ENCODE data around the gene PKP1. TPM values are rescaled to one million over a fixed set of nuclear protein-coding genes. Genes with fewer than 3 reads are reported as not detected.

Gene PKP1
- total RNA-seq, 2 donors from 2014 or later = 0.18 to 0.42 TPM

DNA sequence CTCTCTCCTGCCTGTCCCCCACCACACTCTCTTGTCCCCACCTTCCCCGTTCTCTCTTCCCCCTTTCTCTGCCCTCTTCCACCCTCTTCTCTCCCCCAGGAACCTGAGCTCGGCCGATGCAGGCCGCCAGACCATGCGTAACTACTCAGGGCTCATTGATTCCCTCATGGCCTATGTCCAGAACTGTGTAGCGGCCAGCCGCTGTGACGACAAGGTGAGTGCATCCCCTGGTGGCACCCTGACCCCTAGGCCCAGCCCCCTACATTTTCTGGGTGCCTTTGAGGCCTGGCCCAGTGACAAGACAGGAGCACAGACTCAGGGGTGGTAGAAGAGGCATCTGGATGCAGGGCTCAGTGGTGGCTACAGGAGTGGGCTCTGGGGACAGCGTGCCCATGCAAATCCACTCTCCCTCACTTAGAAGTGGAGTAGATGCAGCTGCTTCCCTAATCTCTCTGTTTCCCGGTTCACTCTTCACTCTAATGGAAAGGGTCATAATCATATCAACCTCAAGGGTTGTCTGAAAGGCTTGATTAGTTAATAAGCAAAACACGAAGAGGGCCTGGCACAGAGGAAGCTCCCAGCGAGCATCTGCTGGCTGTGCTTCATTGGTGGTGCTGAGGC, 37.0 kb downstream of the PKP1 start:
- intact Hi-C loops (cut with DNase I, micrococcal nuclease) = no loop called here
- ATAC-seq = no peak
- no peak for DNase-seq

DNA sequence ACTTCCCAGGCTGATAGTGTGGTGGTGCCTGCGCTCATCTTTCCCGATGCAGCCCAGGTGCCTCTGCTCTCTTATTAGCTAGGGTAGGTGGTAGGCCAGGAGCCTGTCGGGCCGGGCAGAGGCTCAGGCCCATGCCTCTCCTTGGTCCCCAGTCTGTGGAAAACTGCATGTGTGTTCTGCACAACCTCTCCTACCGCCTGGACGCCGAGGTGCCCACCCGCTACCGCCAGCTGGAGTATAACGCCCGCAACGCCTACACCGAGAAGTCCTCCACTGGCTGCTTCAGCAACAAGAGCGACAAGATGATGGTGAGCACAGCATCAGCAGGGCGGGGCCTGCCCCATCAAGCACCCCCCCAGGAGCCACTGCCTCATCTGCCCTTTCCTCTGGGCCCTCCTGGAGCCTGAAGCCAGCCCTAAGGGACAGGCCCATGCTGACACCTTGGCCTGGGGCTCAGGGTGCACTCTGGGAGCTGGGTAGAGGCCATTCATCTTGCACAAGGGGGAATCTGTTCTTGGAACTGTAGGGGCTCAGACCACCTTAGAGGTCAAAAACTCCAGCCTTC, 38.6 kb downstream of the PKP1 start:
- ATAC-seq = no peak
- intact Hi-C loops (cut with DNase I, micrococcal nuclease) = no loop called here
- no peak for DNase-seq

DNA sequence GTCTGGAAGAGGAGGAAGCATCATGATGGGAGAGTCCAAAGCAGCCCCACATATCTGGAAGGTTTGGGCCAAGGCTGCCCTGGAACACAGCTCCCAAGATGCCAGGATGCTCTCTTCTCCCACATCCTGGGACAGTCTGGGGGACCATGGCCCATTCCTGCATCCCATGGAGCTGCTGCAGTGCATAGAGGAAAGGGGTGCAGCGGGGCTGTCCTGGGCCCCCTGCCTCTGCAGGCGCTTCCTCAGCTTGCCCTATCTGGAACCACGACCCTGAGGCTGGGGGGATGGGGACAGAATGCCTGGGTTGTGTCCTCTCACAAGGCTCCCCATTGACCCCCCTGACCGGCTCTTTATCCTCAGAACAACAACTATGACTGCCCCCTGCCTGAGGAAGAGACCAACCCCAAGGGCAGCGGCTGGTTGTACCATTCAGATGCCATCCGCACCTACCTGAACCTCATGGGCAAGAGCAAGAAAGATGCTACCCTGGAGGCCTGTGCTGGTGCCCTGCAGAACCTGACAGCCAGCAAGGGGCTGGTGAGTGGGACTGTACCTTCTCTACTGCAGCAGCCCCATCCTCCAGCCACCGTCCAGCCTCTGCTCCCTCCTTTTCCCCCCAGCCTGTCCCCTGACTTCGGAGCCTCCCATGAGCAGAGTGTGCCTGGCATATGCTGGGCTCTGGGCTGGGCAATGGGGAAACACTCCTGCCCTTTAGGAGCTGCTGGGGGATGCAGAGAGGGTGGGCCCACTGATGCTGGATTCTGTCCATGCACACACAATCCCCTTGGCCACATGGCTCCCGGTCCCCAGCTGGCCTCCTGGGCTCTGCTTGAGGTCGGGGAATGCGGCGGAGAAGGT, 39.6 kb downstream of the PKP1 start:
- no peak for ATAC-seq
- intact Hi-C loops (cut with DNase I, micrococcal nuclease) = no loop called here
- no peak for DNase-seq

DNA sequence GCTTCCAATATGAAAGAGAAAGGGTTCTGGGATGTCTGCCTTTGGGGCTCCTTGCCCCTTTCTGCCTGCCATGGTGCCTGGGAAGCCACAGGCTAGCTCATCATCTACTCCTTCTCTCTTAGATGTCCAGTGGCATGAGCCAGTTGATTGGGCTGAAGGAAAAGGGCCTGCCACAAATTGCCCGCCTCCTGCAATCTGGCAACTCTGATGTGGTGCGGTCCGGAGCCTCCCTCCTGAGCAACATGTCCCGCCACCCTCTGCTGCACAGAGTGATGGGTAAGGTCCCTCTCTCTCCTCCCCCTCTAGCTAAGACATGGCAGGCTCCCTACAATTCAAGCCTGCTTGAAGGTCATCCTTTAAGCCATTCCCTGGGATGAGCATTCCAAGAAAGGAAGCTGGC, 41.0 kb downstream of the PKP1 start:
- no peak for DNase-seq
- no peak for ATAC-seq
- intact Hi-C loops (cut with DNase I, micrococcal nuclease) = no loop called here

DNA sequence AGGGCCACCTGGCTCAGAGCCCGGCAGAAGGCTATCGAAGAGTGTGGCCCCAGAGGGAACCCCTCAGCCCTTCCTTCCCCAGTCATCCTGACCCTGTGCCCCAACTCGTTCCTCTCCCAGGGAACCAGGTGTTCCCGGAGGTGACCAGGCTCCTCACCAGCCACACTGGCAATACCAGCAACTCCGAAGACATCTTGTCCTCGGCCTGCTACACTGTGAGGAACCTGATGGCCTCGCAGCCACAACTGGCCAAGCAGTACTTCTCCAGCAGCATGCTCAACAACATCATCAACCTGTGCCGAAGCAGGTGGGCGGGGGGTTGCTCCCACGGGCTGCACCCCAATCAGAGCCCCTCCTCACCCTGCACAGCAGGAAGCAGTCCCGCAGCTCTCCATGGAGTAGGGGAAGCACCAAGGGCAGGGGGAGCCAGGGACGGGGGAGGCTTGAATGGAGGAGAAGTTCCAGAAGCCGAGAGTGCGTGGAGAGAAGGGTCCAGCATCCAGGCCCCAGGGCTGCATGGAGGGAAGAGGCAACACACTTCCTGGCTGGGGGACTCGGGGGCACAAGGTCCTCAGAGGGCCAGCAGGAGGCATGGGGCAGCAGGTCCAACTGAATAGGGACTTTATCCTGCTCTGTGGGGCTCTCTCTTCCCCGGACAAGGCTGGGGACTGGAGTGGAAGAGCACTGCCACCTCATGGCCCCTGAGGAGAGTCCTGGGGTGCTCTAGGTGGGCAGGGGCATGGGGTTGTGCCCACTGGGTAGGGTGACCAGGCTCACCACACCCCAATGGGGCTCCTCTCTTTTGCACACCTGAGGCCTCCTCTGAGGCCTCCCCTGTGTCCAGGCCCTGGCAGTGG, 41.7 kb downstream of the PKP1 start:
- ATAC-seq (no peak), DNase-seq (no peak)
- intact Hi-C loops (cut with DNase I, micrococcal nuclease) = no loop called here

DNA sequence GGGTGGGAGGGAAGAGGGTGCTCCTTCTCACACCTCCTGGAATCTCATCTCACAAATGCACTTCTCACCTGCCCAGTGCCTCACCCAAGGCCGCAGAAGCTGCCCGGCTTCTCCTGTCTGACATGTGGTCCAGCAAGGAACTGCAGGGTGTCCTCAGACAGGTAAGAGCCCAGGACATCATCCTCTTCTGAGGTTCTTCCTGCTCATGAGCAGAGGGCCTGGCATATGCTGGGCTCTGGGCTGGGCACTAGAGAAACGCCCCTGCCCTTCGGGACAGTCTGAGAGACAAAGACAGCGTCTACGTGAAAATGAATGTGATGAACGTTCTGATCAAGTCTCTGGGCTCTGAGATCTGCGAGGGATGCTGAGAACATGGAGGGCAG, 42.4 kb downstream of the PKP1 start:
- no peak for DNase-seq
- no peak for ATAC-seq
- intact Hi-C loops (cut with DNase I, micrococcal nuclease) = no loop called here

DNA sequence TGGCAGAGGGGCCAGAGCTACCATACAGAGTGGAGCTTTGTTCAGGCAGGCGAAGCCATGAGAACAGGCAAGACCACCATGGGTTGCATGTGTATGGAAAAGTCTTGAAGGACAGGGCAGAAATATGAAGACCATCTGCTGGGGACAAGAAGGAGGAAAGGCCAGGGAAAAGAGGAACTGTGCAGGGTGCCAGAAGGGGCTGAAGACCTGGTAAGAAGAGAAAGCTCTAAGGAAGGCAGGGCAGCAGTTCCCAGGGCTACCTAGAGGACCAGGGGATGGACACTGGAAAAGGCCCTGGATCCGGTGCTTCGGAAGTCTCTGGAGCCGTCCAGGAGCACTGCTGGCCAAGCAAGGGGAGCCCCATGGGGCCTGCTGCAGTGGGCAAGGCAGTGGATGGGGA, 43.4 kb downstream of the PKP1 start:
- ATAC-seq (no peak), DNase-seq (no peak)
- intact Hi-C loops (cut with DNase I, micrococcal nuclease) = no loop called here

DNA sequence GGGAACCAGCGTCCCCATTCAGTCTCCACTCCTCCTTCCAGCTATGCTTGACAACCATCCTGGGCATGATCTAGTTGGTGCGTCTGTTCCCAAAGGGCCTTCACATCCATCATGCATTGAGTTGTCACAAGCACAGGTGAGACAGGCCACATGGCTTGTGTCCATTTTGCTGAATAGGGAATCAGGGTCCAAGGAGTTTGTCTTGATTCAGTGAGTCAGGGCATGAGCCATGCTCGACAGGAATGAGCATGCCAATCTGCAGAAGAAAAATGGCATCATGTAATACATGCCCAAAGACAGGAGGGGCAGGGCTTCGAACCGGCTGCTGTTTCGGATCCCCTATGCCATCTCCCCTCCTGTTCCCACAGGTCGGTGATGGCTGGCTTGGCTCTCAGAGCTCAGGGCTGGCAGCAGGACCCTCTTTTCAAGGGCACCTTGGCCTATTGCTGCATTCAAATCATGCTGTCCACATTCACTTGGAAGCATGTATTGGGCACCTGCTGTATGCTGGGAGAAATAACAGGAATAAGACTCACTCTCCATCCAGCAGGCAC, 44.5 kb downstream of the PKP1 start:
- intact Hi-C loops (cut with DNase I, micrococcal nuclease) = no loop called here
- ATAC-seq (no peak), DNase-seq (no peak)

DNA sequence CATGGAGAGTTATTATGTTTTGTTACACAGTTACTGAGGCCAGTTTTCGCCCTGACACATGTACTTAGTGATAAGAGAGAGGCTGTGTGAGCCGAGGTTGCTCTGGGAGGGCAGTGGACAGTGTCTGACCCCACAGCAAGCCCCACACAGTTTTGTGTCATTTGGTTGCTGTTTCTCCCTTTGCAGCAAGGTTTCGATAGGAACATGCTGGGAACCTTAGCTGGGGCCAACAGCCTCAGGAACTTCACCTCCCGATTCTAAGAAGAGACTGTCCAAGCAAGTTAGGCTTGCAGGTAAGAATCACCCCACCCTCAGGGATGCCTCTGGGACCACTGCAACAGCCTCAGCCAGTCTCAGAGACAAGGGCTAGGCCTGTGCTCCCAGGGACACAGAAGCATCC, 45.3 kb downstream of the PKP1 start:
- no peak for ATAC-seq
- no peak for DNase-seq

DNA sequence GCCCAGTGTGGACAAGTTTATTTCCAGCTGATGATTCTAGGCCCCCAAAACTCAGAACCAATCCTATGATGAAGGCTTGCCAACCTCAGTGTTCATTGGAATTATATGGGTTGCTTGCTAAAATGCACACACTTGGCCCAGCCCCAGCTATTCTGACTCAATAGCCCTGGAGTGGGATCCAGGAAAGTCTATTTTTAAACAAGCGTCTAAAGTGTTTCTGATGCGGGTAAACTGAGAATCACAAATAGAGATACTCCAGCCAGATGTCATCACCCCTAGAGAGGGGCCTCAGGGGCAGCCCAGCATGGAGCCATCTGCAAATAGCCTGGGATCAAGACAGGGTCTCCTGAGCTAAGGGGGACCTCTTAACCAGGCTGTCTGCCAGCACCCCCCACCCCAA, 46.0 kb downstream of the PKP1 start:
- DNase-seq = no peak
- ATAC-seq = no peak
- intact Hi-C loops (cut with DNase I, micrococcal nuclease) = no loop called here

More for the DNA sequence above, 45.3 kb downstream of the PKP1 start:
- intact Hi-C loops (cut with DNase I, micrococcal nuclease) = no loop called here

DNA sequence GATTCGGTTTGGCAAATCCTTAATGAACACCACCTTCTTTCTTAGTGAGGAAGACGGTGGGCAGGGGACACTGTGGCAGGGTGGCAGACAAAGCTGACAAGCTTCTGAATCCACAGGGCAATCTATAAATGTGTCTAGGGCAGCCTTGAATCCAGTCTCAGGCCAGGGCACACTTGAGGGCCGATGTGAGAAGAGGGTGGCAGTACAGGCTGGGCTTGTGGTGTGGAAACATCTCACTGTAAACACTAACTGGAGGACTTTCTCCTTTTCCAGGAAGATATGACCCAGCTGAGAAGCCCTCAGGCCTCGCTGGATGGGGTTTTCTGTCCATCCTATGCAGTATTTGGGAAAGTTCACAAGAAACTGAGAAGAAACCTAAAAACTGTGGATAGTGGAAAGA, 46.5 kb downstream of the PKP1 start:
- no peak for DNase-seq
- no peak for ATAC-seq

DNA sequence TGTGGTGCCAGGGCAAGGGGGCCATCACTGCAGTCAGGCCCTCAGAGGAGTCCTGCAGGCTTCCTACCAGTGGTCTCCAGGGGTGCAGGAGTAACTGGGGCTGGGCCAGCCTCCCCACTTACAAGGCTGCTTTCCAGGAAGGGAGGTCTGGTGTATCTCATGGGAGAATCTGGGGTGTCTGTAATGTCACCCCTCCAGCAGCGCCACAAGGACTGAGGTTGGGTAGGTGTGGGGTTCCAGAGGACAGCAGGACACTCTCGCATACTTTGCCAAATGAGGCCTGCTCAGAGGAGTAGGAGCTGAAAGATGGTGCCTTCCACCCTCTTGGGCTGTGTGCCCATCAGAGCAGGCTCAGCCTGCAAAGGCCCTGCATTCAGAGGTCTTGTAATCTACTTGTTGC, 47.2 kb downstream of the PKP1 start:
- ATAC-seq (no peak), DNase-seq (no peak)
- intact Hi-C loops (cut with DNase I, micrococcal nuclease) = no loop called here

More for the DNA sequence above, 46.5 kb downstream of the PKP1 start:
- intact Hi-C loops (cut with DNase I, micrococcal nuclease) = no loop called here

DNA sequence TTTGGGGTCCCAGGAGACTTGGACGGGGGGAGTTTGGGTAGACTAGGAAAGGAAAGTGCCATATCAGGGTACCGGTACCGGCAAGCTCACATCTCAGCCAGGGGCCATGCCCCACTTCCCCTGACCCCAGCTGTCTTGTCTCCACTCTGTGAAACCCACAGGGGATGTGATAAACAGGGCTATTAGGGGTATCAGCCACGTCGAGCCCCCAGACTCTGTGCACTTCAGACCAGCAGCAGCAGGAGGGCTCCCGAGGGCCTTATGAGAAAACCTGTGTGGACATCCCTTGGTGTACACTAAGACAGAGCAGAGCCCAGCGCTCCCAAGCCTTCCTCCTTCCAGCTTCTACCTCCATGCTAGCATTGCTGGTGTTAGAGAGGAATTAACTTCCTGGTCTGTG, 47.9 kb downstream of the PKP1 start:
- ATAC-seq = no peak
- intact Hi-C loops (cut with DNase I, micrococcal nuclease) = no loop called here

DNA sequence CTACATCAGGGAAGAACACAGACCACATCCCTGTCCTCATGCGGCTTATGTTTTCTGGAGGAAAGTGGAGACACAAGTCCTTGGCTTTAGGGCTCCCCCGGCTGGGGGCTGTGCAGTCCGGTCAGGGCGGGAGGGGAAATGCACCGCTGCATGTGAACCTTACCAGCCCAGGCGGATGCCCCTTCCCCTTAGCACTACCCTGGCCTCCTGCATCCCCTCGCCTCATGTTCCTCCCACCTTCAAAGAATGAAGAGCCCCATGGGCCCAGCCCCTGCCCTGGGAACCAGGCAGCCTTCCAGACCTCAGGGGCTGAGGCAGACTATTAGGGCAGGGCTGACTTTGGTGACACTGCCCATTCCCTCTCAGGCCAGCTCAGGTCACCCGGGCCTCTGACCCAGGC, 48.7 kb downstream of the PKP1 start:
- DNase-seq = no peak
- intact Hi-C loops (cut with DNase I, micrococcal nuclease) = no loop called here
- ATAC-seq = no peak

More for the DNA sequence above, 47.9 kb downstream of the PKP1 start:
- no peak for DNase-seq

DNA sequence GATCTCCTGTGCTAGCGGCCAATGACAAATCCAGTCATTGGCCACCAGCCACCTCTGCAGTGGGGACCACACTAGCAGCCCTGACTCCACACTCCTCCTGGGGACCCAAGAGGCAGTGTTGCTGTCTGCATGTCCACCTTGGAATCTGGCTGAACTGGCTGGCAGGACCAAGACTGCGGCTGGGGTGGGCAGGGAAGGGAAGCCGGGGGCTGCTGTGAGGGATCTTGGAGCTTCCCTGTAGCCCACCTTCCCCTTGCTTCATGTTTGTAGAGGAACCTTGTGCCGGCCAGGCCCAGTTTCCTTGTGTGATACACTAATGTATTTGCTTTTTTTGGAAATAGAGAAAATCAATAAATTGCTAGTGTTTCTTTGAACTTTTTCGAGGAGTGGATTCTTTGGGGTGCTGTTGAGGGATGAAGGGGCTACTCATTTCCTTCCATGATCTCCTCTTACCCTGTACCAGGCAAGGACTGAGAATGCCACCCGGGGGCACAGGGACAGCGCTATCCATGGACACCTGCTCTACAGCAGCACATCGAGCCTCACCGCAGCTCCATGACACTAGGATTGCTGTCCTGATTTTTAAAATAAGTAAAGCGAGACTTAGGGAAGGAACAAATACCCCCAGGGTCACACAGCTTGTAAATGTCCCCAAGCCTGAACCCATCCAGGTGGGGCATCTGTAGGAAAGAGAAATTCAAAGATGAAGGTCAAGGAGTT, 49.5 kb downstream of the PKP1 start:
- intact Hi-C loops (cut with DNase I, micrococcal nuclease) = no loop called here
- ATAC-seq = no peak
- DNase-seq = no peak

DNA sequence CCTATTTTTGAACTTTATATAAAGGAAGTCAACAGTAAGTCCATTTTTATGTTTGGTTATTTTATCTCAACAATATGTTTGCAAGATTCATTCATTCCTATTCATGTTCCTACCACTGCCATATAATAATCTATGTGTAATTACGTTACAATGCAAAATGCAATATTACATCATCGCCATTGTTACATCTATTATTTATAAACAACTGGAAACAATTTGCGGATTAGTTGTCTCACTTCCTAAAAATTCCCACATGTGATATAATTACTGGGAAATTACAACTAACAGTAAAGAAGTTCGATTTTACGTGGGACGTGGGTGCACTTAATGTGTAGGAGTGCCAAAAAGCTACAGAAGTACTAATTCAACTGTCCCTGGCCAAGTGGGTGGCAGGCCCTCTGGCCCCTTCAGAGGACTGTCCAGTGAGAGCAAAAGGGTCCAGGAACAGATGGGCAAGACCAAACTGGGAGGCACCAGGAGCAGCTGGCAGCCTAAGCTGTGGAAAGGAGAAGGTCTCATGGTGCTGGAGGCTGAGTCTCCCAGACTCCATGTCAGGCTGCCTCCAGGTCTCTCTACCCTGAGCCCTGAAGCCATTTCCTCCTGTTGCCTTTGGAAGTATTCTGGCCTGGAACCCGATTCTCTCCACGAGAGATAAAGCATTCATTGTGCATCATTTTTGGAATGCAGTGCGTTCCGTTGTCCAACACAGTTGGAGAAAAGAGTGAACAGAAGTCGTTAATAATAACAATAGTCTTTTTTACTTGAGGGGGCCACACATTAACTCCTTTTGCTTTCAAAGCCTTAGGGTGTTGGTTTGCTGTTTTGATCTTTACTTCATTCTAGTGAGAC, 51.2 kb downstream of the PKP1 start:
- intact Hi-C loops (cut with DNase I, micrococcal nuclease) = no loop called here
- DNase-seq (no peak), ATAC-seq (no peak)

DNA sequence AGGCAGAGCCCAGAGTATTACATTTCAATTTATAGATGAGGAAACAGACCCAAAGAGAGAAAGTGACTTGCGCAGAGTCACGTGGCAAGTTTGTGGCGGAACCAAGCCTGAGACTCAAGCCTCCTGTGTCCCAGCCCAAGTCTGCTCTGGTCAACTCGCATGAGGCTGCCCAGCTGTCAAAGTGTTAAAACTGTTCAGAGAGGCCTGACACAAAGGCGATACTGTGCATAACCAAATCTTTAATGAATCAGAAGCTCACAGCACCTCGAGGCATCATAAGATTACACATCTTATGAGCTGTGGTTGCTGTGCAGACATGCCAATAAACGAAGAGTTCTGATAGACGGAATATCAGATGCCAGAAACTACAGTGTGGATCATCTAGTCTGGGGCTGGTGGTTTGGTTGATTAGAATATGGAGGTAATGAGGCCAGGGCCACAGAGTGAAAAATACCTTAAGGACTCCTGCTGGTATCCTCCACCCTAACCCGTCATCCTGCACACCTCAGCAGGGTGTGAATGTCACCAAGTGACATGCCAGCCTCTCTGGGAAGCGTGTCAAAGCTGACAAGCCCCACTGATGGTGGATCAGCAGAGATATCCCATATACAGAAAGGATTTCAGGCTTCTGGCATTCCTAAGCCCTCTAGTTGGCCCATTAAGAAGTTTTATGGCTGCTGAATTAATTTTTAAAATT, 52.0 kb downstream of the PKP1 start:
- intact Hi-C loops (cut with DNase I, micrococcal nuclease) = no loop called here
- ATAC-seq = no peak
- DNase-seq = no peak

Measured in left colon (tissue), 2 donors.